ENCODE measurements around the gene ANKRD61. TPM values are rescaled to one million over a fixed set of nuclear protein-coding genes. Genes with fewer than 3 reads are reported as not detected.
A peak's percentile ranks its signal among the peaks of the same experiment; 100 is the strongest.

The ANKRD61 gene
- total RNA-seq, 2 donors from 2014 or later = 0.74 TPM; not detected in 1

DNA sequence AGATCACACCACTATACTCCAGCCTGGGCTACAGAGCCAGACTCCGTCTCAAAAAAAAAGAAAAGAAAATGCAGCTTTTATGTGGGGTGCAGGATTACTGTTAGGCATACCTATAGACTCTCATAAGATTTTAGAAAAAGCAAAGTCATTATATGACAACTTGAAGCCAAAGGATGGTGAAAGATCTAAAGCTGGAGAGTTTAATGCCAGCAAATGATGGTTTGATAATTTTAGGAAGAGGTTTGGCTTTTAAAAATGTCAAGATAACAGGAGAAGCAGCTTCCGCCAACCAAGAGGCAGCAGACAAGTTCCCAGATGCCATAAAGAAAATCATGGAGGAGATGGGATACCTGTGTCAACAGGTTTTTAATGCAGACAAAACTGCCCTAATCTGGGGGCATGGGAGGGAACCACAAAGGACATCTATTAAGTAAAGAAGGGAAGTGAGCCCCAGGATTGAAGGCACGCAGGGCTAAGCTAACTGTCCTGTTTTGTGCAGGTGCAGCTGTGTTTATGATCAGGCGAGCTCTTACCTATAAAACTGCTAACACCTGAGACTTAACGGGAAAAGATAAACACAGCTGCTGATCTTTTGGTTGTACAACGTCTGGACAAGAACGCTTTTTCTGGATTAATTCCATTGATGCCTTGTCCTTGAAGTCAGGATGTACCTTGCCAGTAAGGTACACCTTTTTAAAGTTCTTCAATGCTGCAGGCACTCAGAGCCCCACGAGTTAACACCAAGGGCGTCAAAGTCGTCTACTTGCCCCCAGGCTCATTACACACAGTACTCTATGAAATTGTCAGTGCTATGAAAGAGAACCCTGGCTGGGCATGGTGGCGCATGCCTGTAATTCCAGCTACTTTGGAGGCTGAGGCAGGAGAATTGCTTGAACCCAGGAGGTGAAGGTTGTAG lies 10.5 kb upstream of the ANKRD61 start:
- intact Hi-C loops (cut with DNase I) = no loop called here
- H3K9me3 ChIP-seq = no peaks in the 10 kb centered on the region
- H3K4me1 ChIP-seq (replicated peaks) = peaks cover 8% of the 10 kb centered on the region
- H3K36me3 ChIP-seq = peaks cover 8 to 10% of the 10 kb centered on the region in 2 donors
- no peak overlapping the region for H3K27ac ChIP-seq
- peak; percentile 89 for TF ChIP-seq POLR2AphosphoS5 (IDR thresholded peaks at IDR 0.05)
- TF ChIP-seq, protein P1, sequence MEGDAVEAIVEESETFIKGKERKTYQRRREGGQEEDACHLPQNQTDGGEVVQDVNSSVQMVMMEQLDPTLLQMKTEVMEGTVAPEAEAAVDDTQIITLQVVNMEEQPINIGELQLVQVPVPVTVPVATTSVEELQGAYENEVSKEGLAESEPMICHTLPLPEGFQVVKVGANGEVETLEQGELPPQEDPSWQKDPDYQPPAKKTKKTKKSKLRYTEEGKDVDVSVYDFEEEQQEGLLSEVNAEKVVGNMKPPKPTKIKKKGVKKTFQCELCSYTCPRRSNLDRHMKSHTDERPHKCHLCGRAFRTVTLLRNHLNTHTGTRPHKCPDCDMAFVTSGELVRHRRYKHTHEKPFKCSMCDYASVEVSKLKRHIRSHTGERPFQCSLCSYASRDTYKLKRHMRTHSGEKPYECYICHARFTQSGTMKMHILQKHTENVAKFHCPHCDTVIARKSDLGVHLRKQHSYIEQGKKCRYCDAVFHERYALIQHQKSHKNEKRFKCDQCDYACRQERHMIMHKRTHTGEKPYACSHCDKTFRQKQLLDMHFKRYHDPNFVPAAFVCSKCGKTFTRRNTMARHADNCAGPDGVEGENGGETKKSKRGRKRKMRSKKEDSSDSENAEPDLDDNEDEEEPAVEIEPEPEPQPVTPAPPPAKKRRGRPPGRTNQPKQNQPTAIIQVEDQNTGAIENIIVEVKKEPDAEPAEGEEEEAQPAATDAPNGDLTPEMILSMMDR (IDR thresholded peaks at IDR 0.05) = no peak
- no peaks in the 10 kb centered on the region for H3K27me3 ChIP-seq (replicated peaks; ENCODE audit: insufficient read depth)
- DNase-seq (ENCODE audit: low spot score) = peak; percentile 70
- no peak overlapping the region for H3K4me3 ChIP-seq
- WGBS = 34% methylated on average over 11 of the region's 11 CpGs

DNA sequence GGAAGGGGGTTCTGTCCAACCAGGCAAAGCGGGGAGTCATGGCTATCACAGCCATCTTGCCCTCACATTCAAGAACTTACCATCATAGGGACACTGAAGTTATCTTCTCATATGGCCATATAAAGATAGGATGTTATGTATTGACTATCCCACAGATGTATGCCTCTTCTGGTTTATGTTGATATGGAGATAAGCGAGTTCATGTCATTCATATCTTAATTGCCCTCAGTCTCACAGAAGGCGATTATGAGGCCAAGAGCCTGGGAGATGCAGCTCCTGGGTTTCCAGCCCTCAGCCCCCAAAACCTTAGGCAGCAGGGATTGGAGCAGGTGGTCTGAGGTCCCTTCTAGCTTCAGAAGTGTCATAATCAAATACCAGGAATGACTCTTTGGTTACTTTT lies 8.5 kb upstream of the ANKRD61 start:
- no peak for DNase-seq (ENCODE audit: low spot score)
- intact Hi-C loops (cut with DNase I) = no loop called here
- peaks cover 19% of the 10 kb centered on the region for H3K4me1 ChIP-seq (replicated peaks)
- peaks cover 8 to 10% of the 10 kb centered on the region in 2 donors for H3K36me3 ChIP-seq
- no peaks in the 10 kb centered on the region for H3K9me3 ChIP-seq
- 95% methylated on average over 3 of the region's 3 CpGs for WGBS
- no peaks in the 10 kb centered on the region for H3K27me3 ChIP-seq (replicated peaks; ENCODE audit: insufficient read depth)
- H3K4me3 ChIP-seq = no peak overlapping the region
- H3K27ac ChIP-seq = no peak overlapping the region
- no peak for TF ChIP-seq POLR2A (IDR thresholded peaks at IDR 0.05)
- TF ChIP-seq, protein P1 (IDR thresholded peaks at IDR 0.05) = no peak
- TF ChIP-seq POLR2AphosphoS5 (IDR thresholded peaks at IDR 0.05) = no peak

DNA sequence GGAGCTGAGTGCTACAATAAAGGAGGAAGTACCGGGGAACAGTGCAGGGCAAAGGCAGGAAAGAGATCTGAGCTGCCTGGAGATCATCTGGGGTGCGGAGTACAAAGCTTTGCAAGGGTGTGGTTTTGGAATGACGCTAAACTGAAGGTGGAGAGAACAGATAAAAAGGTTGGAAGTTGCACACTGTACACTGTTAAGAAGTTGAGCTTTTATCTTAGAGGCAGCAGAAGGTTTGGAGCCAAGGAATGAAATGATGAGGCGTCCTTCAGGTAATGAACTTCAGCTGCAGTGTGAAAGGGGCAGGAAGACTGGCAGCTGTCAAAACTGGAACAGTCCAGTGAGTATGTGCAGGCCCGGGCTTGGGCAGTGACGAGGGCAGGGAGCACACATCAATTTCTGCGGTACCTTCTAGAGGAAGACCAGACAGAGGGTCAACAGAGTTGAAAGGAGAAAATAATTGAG lies 7.2 kb upstream of the ANKRD61 start:
- DNase-seq (ENCODE audit: low spot score) = no peak
- peaks cover 8 to 10% of the 10 kb centered on the region in 2 donors for H3K36me3 ChIP-seq
- H3K27me3 ChIP-seq (replicated peaks; ENCODE audit: insufficient read depth) = no peaks in the 10 kb centered on the region
- 83% methylated on average over 7 of the region's 7 CpGs for WGBS
- no peak overlapping the region for H3K27ac ChIP-seq
- TF ChIP-seq, protein P1 (IDR thresholded peaks at IDR 0.05) = no peak
- no peak for TF ChIP-seq POLR2A (IDR thresholded peaks at IDR 0.05)
- intact Hi-C loops (cut with DNase I) = no loop called here
- H3K4me1 ChIP-seq (replicated peaks) = peaks cover 22% of the 10 kb centered on the region
- no peak overlapping the region for H3K4me3 ChIP-seq
- no peaks in the 10 kb centered on the region for H3K9me3 ChIP-seq

DNA sequence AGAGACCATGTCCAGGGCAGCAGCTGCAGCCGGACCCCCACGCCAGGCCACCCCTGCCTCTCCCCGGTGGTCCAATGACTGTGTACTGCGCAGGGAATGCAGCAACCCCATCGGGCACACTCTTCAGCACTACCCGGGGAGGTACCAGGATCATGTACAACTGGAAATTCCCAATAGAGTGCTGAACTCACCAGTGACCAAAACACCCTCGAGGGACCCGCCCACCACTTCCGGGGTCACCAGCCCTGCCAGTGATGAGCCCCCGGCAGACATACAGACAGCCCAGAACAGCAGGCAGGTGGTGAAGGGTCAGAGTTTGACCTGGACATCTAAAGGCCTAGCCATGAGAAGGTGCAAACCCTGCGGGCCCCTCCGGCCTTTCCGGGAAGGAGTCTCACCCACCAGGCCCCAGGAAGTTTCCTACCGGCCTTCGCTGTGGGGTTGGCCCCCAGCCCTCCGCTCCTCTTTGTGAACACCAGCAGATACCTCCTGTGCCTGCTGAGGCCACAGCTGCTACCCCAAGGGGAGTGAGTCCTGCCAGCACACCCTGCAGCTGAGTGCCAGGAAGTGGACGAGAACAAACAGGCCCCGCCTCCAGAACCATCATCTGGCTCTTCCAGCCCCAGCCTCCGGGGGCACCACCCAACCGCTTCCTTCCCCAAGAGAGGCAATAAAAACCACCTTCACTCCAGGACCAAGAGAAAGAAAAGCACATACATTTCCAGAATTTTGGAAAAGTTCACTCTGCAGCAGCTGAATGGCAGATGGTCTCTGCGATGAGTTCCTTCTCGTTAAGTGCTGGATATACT lies 5.0 kb upstream of the ANKRD61 start:
- peak overlapping the region; percentile 24 to 69 for H3K27ac ChIP-seq
- peak; percentile 80 for DNase-seq (ENCODE audit: low spot score)
- H3K36me3 ChIP-seq = peaks cover 8 to 10% of the 10 kb centered on the region in 2 donors
- no peaks in the 10 kb centered on the region for H3K9me3 ChIP-seq
- H3K27me3 ChIP-seq (replicated peaks; ENCODE audit: insufficient read depth) = no peaks in the 10 kb centered on the region
- peak overlapping the region in 1 of 2 donors; percentile 14 for H3K4me3 ChIP-seq
- peaks cover 23% of the 10 kb centered on the region for H3K4me1 ChIP-seq (replicated peaks)
- intact Hi-C loops (cut with DNase I) = no loop called here
- TF ChIP-seq, protein P1 (IDR thresholded peaks at IDR 0.05) = peak in 2 of 4 experiments; percentile 18 to 26
- TF ChIP-seq POLR2A (IDR thresholded peaks at IDR 0.05) = peak; percentile 20
- peak; percentile 75 for TF ChIP-seq POLR2AphosphoS5 (IDR thresholded peaks at IDR 0.05)
- 71% methylated on average over 22 of the region's 22 CpGs for WGBS
